Upper lobe of left lung (tissue), 4 donors: ENCODE data around the gene PTPRG.

Source experiments
- CTCF ChIP-seq, 6 experiments: fragments of 450-650 bp in 4 of 6; fragments of 200-600 bp in 2 of 6; sonication (generic) in 2 of 6; IDR thresholded peaks; one replicate each; pipeline ENCODE4 v1.5.1; 2016 to 2019; ENCODE audit warnings: antibody characterized with exemption in 6 of 6
- POLR2A ChIP-seq, 4 donors: fragments of 450-650 bp; IDR thresholded peaks; one replicate each; pipeline ENCODE4 v1.5.1; 2016 to 2017; ENCODE audit warnings: antibody characterized with exemption in 4 of 4, mild to moderate bottlenecking in 2 of 4
- POLR2AphosphoS5 ChIP-seq, 2 donors: sonication (generic); formaldehyde crosslinking; IDR thresholded peaks; one replicate each; pipeline ENCODE4 v1.5.1; 2017; ENCODE audit warnings: antibody characterized with exemption in 2 of 2

GRCh38 chr3:61943975-61944374 is 382.6 kb downstream of the PTPRG start:
- no peak for TF ChIP-seq POLR2A (IDR thresholded peaks at IDR 0.05)
- no peak for TF ChIP-seq CTCF (IDR thresholded peaks at IDR 0.05)
- TF ChIP-seq POLR2AphosphoS5 (IDR thresholded peaks at IDR 0.05), result no peak
